ENCODE results near the gene TST.

TST gene

GRCh38 chr22:37030560-37031281 is 11.5 kb upstream of the TST start:
- no peak for DNase-seq

GRCh38 chr22:37028692-37029674 is 9.7 kb upstream of the TST start:
- no peak for DNase-seq

GRCh38 chr22:37027556-37027955 is 8.3 kb upstream of the TST start:
- DNase-seq, result no peak

GRCh38 chr22:37026325-37026724 is 7.1 kb upstream of the TST start:
- DNase-seq, result no peak

GRCh38 chr22:37025500-37026070 is 6.3 kb upstream of the TST start:
- no peak for DNase-seq

GRCh38 chr22:37024339-37025157 is 5.3 kb upstream of the TST start:
- no peak for DNase-seq

GRCh38 chr22:37023743-37024338 is 4.6 kb upstream of the TST start:
- DNase-seq, result no peak

GRCh38 chr22:37022483-37023337 is 3.5 kb upstream of the TST start:
- DNase-seq, result no peak

- DNase-seq, result no peak
Measured at GRCh38 chr22:37021710-37022482, 2.6 kb upstream of the TST start.

- no peak for DNase-seq
Measured at GRCh38 chr22:37021041-37021440, 1.8 kb upstream of the TST start.

- DNase-seq, result no peak
Measured at GRCh38 chr22:37020192-37020479, 889 bp upstream of the TST start.

GRCh38 chr22:37018815-37019308 is 385 bp downstream of the TST start:
- DNase-seq, result no peak

- DNase-seq, result no peak
Measured at GRCh38 chr22:37018086-37018814, 997 bp downstream of the TST start.

GRCh38 chr22:37017356-37017755 is 1.9 kb downstream of the TST start:
- no peak for DNase-seq

GRCh38 chr22:37016134-37016910 is 2.9 kb downstream of the TST start:
- DNase-seq, result no peak

- no peak for DNase-seq
Measured at GRCh38 chr22:37015587-37015878, 3.7 kb downstream of the TST start.

- DNase-seq, result no peak
Measured at GRCh38 chr22:37014835-37015586, 4.2 kb downstream of the TST start.

GRCh38 chr22:37014415-37014806 is 4.8 kb downstream of the TST start:
- DNase-seq, result no peak

GRCh38 chr22:37012956-37013355 is 6.3 kb downstream of the TST start:
- no peak for DNase-seq
